Upper lobe of left lung (tissue), 6 donors: ENCODE measurements around the gene RGS9. TPM values are rescaled to one million over a fixed set of nuclear protein-coding genes. Genes with fewer than 3 reads are reported as not detected.

Experiments
- ATAC-seq, 2 donors: fragments of 200-7000 bp; cut with Tn5 transposase; one replicate each; pipeline ENCODE4 v1.9.1; 2022; ENCODE audit warnings: mild to moderate bottlenecking in 2 of 2, moderate library complexity in 2 of 2; ENCODE audit not compliant: low FRiP score in 2 of 2
- DNase-seq, 2 donors: peaks; one replicate each; pipeline ENCODE4 v3.0.0-alpha.2; 2019 to 2020
- H3K27ac ChIP-seq, 4 donors: fragments of 200-600 bp; sonication (generic); one replicate each; pipeline ENCODE4 v1.5.1; 2016 to 2019
- H3K27me3 ChIP-seq, 4 donors: fragments of 200-600 bp; sonication (generic); one replicate each; pipeline ENCODE4 v1.5.1; 2017 to 2019
- H3K36me3 ChIP-seq, 4 donors: fragments of 200-600 bp; sonication (generic); one replicate each; pipeline ENCODE4 v1.5.1; 2016 to 2019
- H3K4me1 ChIP-seq, 4 donors: fragments of 200-600 bp; sonication (generic); one replicate each; pipeline ENCODE4 v1.5.1; 2018 to 2019
- H3K4me3 ChIP-seq, 4 donors: fragments of 200-600 bp; sonication (generic); one replicate each; pipeline ENCODE4 v1.5.1; 2017 to 2019; ENCODE audit warnings: mild to moderate bottlenecking in 2 of 4, moderate library complexity in 1 of 4
- H3K9me3 ChIP-seq, 4 donors: fragments of 200-600 bp; sonication (generic); one replicate each; pipeline ENCODE4 v1.5.1; 2018 to 2019
- CTCF ChIP-seq, 6 experiments: fragments of 450-650 bp in 4 of 6; fragments of 200-600 bp in 2 of 6; sonication (generic) in 2 of 6; IDR thresholded peaks; one replicate each; pipeline ENCODE4 v1.5.1; 2016 to 2019; ENCODE audit warnings: antibody characterized with exemption in 6 of 6
- EP300 ChIP-seq, 4 donors: sonication (generic); formaldehyde crosslinking; IDR thresholded peaks; one replicate each; pipeline ENCODE4 v1.5.1; 2017; ENCODE audit warnings: antibody characterized with exemption in 4 of 4, control low read depth in 2 of 4
- POLR2A ChIP-seq, 4 donors: fragments of 450-650 bp; IDR thresholded peaks; one replicate each; pipeline ENCODE4 v1.5.1; 2016 to 2017; ENCODE audit warnings: antibody characterized with exemption in 4 of 4, mild to moderate bottlenecking in 2 of 4
- POLR2AphosphoS5 ChIP-seq, 2 donors: sonication (generic); formaldehyde crosslinking; IDR thresholded peaks; one replicate each; pipeline ENCODE4 v1.5.1; 2017; ENCODE audit warnings: antibody characterized with exemption in 2 of 2
- WGBS, 2 donors: methylation state at CpG; one replicate each; pipeline ENCODE4 v1.1.5; 2017 to 2018; 5-methylcytosine and 5-hydroxymethylcytosine counted together
- total RNA-seq, 6 donors: library from RNA; depleted of rRNA in 4 of 6; stranded (reverse); fragments of >200 nt in 4 of 6; gene quantifications; one replicate each; pipeline versions ENCODE4 v1.1.0 to v1.2.1, GENCODE V29; 2016 to 2021
- donor health status: DM: no; HTN: no; CAD: no; lungs with moderate emphysema.
- donor health status: DM: no; HTN: yes; CAD: no; lungs with severe emphysema.

RGS9 gene
- total RNA-seq, 6 donors from 2014 or later, result 3.9 to 16.2 (median 8.1) TPM

GRCh38 chr17:65142247-65142646 is 5.1 kb downstream of the RGS9 start:
- WGBS, 2 donors, result 75 to 81% methylated on average over 2 of the region's 2 CpGs
- Histone ChIP-seq H3K4me1 (peaks cover 5 to 11% (median 6%) of the 10 kb centered on the region in 4 donors), H3K27me3 (no peaks in the 10 kb centered on the region), H3K36me3 (no peaks in the 10 kb centered on the region), H3K4me3 (no peak overlapping the region), H3K27ac (no peak overlapping the region), H3K9me3 (no peaks in the 10 kb centered on the region)
- TF ChIP-seq CTCF (IDR thresholded peaks at IDR 0.05) (no peak), EP300 (IDR thresholded peaks at IDR 0.05) (no peak), POLR2A (IDR thresholded peaks at IDR 0.05) (no peak), POLR2AphosphoS5 (IDR thresholded peaks at IDR 0.05) (no peak)
- DNase-seq (no peak), ATAC-seq (no peak)

- 55 to 70% methylated on average over 17 to 19 of the region's 21 CpGs for WGBS, 2 donors
- no peak for ATAC-seq
- Histone ChIP-seq H3K27me3 (no peaks in the 10 kb centered on the region), H3K9me3 (no peaks in the 10 kb centered on the region), H3K4me3 (no peak overlapping the region), H3K27ac (no peak overlapping the region), H3K36me3 (no peaks in the 10 kb centered on the region), H3K4me1 (no peaks in the 10 kb centered on the region)
- TF ChIP-seq POLR2A (IDR thresholded peaks at IDR 0.05) (no peak), CTCF (IDR thresholded peaks at IDR 0.05) (no peak)
- DNase-seq, result no peak
These were observed 6.9 kb downstream of the RGS9 start for GRCh38 chr17:65143889-65144604.

- no peaks in the 10 kb centered on the region for H3K36me3 ChIP-seq
- no peaks in the 10 kb centered on the region for H3K4me1 ChIP-seq
- no peaks in the 10 kb centered on the region for H3K9me3 ChIP-seq
- H3K27me3 ChIP-seq, result no peaks in the 10 kb centered on the region
- DNase-seq (no peak), ATAC-seq (no peak)
- no peak for TF ChIP-seq EP300 (IDR thresholded peaks at IDR 0.05)
- no peak for TF ChIP-seq POLR2AphosphoS5 (IDR thresholded peaks at IDR 0.05)
- TF ChIP-seq POLR2A (IDR thresholded peaks at IDR 0.05), result no peak
- TF ChIP-seq CTCF (IDR thresholded peaks at IDR 0.05), result no peak
- no peak overlapping the region for H3K4me3 ChIP-seq
- no peak overlapping the region for H3K27ac ChIP-seq
- 86 to 92% methylated on average over 11 of the region's 11 CpGs for WGBS, 2 donors
These were observed 8.6 kb downstream of the RGS9 start for GRCh38 chr17:65145743-65146142.

GRCh38 chr17:65147955-65148354 is 10.8 kb downstream of the RGS9 start:
- WGBS, 2 donors, result 86% methylated on average over 4 of the region's 4 CpGs
- ATAC-seq, result no peak
- Histone ChIP-seq H3K27ac (no peak overlapping the region), H3K36me3 (no peaks in the 10 kb centered on the region), H3K9me3 (no peaks in the 10 kb centered on the region), H3K27me3 (no peaks in the 10 kb centered on the region), H3K4me1 (no peaks in the 10 kb centered on the region), H3K4me3 (no peak overlapping the region)
- DNase-seq, result no peak
- TF ChIP-seq CTCF (IDR thresholded peaks at IDR 0.05) (no peak), EP300 (IDR thresholded peaks at IDR 0.05) (no peak)
